Small intestine (tissue), 7 donors: ENCODE data around the gene CENPF. TPM values are rescaled to one million over a fixed set of nuclear protein-coding genes. Genes with fewer than 3 reads are reported as not detected.

Experiments
- DNase-seq, 2 donors: peaks; one replicate each; pipeline versions ENCODE4 v3.0.0 to v3.0.0-alpha.2; 2013
- FAIRE-seq: peaks from 2 replicates; lab custom pipeline; 2012; peaks lifted over from hg19 to GRCh38; lab: Jason Lieb, UNC
- H3K27ac ChIP-seq, 3 donors: one replicate each; pipeline ENCODE4 v1.5.1; 2013; ENCODE audit warnings: low read length in 2 of 3, mild to moderate bottlenecking in 2 of 3, control low read depth in 1 of 3, inconsistent platforms in 1 of 3, low read depth in 1 of 3, moderate library complexity in 1 of 3
- H3K27me3 ChIP-seq, 3 donors: one replicate each; pipeline ENCODE4 v1.6.1; 2013; ENCODE audit warnings: low read length in 3 of 3, inconsistent platforms in 1 of 3; ENCODE audit not compliant: control insufficient read depth in 3 of 3, insufficient read depth in 3 of 3
- H3K36me3 ChIP-seq, 3 donors: one replicate each; pipeline ENCODE4 v1.6.1; 2013; ENCODE audit warnings: low read length in 3 of 3, inconsistent platforms in 1 of 3, low read depth in 1 of 3, mild to moderate bottlenecking in 1 of 3, moderate library complexity in 1 of 3; ENCODE audit not compliant: control insufficient read depth in 3 of 3, insufficient read depth in 2 of 3
- H3K4me1 ChIP-seq, 3 donors: one replicate each; pipeline ENCODE4 v1.6.1; 2013; ENCODE audit warnings: low read length in 2 of 3, inconsistent platforms in 1 of 3, low read depth in 1 of 3, mild to moderate bottlenecking in 1 of 3, moderate library complexity in 1 of 3; ENCODE audit not compliant: control insufficient read depth in 3 of 3, insufficient read depth in 2 of 3
- H3K4me3 ChIP-seq, 3 donors: one replicate each; pipeline ENCODE4 v1.5.1; 2013; ENCODE audit warnings: low read length in 3 of 3, control low read depth in 1 of 3, inconsistent platforms in 1 of 3, low read depth in 1 of 3, mild to moderate bottlenecking in 1 of 3, moderate library complexity in 1 of 3
- H3K9me3 ChIP-seq, 2 donors: one replicate each; pipeline ENCODE4 v1.6.1; 2013; ENCODE audit warnings: low read depth in 1 of 2, low read length in 1 of 2; ENCODE audit not compliant: control insufficient read depth in 2 of 2, insufficient read depth in 1 of 2
- WGBS, 3 donors: extraction: QIAGEN DNeasy Blood & Tissue Kit; methylation state at CpG; one replicate each; pipeline ENCODE4 v1.1.7; 2013; 5-methylcytosine and 5-hydroxymethylcytosine counted together
- polyA plus RNA-seq, 4 donors: library from polyadenylated mRNA; stranded (reverse) in 3 of 4; unstranded in 1 of 4; fragments of 200-250 nt in 3 of 4; fragments of 120-200 nt in 1 of 4; gene quantifications; one replicate each; pipeline versions ENCODE4 v1.2.1 to v1.2.3, GENCODE V29; 2013
- donor health status: healthy with polysubstance abuse.
- donor health status: control.
- donor health status: control.
- donor health status: Bipolar disorder and iron deficiency.
- donor health status: healthy.

CENPF gene
- polyA plus RNA-seq, 4 donors: under 0.01 to 29.1 (median 14.4) TPM

DNA sequence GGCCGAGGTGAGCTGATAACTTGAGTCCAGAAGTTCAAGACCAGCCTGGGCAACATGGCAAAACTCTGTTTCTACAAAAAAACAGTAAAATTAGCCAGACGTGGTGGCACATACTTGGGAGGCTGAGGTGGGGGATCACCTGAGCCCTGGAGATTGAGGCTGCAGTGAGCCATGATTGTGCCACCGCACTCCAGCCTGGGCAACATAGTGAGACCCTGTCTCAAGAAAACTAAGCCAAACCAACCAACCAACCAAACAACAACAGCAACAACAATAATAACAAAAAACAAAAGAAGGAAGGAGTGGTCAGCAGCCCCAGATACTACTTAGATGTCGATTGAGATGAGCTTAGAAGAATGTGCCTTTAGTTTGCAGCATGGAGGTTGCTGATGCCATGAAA, 47.7 kb downstream of the CENPF start:
- no peak for FAIRE-seq
- Histone ChIP-seq H3K4me1 (no peaks in the 10 kb centered on the region), H3K27me3 (no peaks in the 10 kb centered on the region), H3K36me3 (peaks cover 0 to 10% (median 2%) of the 10 kb centered on the region in 3 donors), H3K27ac (no peak overlapping the region), H3K9me3 (no peaks in the 10 kb centered on the region), H3K4me3 (no peak overlapping the region)
- DNase-seq: no peak
- 94 to 99% (median 98%) methylated on average over 4 of the region's 4 CpGs for WGBS, 3 donors

DNA sequence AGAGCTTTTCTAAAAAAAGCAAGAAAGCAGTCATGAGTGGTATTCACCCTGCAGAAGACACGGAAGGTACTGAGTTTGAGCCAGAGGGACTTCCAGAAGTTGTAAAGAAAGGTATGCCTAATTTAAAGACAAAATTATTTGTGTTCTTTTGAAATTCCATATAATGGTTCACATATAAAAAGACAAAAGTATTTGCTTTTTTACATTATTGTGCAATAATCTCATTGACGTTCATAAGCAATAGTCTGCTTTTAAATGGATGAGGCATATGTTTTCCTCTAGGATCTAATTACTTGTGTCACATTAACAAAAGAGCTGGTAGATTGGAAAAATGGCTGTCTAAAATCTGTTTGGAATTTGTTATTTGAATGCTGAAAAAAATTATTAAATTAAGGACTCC, 54.3 kb downstream of the CENPF start:
- H3K9me3 ChIP-seq: no peaks in the 10 kb centered on the region
- peaks cover 0 to 8% (median 7%) of the 10 kb centered on the region in 3 donors for H3K36me3 ChIP-seq
- H3K4me1 ChIP-seq: no peaks in the 10 kb centered on the region
- no peak for FAIRE-seq
- 97 to 99% (median 99%) methylated on average over 2 of the region's 2 CpGs for whole genome bisulfite sequencing, 3 donors
- no peaks in the 10 kb centered on the region for H3K27me3 ChIP-seq
- H3K27ac ChIP-seq: no peak overlapping the region
- no peak overlapping the region for H3K4me3 ChIP-seq
- DNase-seq: no peak

DNA sequence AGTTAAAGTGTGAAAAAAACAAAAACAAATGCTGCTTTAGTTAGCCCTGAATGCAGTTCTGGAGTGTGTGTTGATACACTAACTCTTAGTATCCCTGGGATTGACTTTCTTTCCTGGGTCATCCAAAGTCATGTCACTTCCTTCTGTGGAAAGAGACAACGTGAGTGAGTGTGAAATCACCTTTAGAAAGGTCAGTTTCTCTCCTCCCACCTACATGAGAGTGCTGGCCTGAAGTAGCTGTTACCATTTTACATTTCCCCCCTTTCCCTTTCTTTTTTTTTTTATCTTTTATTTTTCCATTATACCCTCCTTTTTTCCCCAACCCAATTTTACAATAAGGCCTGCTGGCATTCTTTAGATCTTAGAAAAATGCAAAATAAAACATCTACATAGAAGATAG, 55.2 kb downstream of the CENPF start:
- no peak overlapping the region for H3K27ac ChIP-seq
- H3K4me1 ChIP-seq: no peaks in the 10 kb centered on the region
- 32 to 59% (median 53%) methylated on average over 1 of the region's 1 CpG for WGBS, 3 donors
- no peak overlapping the region for H3K4me3 ChIP-seq
- H3K27me3 ChIP-seq: no peaks in the 10 kb centered on the region
- no peaks in the 10 kb centered on the region for H3K9me3 ChIP-seq
- no peak for DNase-seq
- no peak for FAIRE-seq
- peaks cover 0 to 8% (median 7%) of the 10 kb centered on the region in 3 donors for H3K36me3 ChIP-seq

DNA sequence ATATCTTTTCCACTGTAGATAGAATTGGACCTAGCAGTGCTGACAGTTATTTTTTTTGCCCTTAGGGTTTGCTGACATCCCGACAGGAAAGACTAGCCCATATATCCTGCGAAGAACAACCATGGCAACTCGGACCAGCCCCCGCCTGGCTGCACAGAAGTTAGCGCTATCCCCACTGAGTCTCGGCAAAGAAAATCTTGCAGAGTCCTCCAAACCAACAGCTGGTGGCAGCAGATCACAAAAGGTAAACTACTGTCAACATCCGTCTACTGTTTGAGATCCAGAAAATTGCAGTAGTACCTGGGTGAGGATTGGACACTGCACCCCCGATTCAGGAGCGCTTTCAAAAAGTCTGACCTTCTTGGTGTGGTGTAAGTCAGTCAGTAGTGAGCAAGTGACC, 55.8 kb downstream of the CENPF start:
- Histone ChIP-seq H3K36me3 (peaks cover 2 to 11% (median 7%) of the 10 kb centered on the region in 3 donors), H3K27ac (no peak overlapping the region), H3K9me3 (no peaks in the 10 kb centered on the region), H3K4me1 (no peaks in the 10 kb centered on the region), H3K4me3 (no peak overlapping the region), H3K27me3 (no peaks in the 10 kb centered on the region)
- DNase-seq (peak; percentile 6 to 36), FAIRE-seq (no peak)
- 87 to 93% (median 93%) methylated on average over 9 of the region's 9 CpGs for WGBS, 3 donors

DNA sequence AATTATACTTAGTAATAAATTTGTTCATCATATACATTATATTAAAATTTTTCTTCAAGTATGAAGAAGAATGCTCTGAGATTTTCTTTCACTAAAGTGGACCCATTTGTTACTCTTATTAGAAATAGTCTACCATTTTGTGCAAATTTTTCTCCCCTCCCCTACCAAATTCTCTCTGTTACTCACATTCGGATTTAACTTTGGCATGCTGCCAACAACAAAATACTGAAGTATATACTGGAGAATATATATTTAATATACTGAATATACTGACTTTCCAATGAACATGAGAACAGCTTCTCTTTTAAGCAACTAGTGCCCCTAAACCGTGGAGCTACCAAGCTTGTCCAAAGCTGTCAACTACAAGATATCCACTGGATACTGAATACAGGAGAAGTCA, 57.2 kb downstream of the CENPF start:
- Histone ChIP-seq H3K27me3 (no peaks in the 10 kb centered on the region), H3K4me3 (no peak overlapping the region), H3K4me1 (no peaks in the 10 kb centered on the region), H3K9me3 (no peaks in the 10 kb centered on the region), H3K27ac (no peak overlapping the region), H3K36me3 (peaks cover 2 to 10% (median 7%) of the 10 kb centered on the region in 3 donors)
- WGBS, 3 donors: 90 to 94% (median 92%) methylated on average over 2 of the region's 2 CpGs
- no peak for FAIRE-seq
- no peak for DNase-seq

DNA sequence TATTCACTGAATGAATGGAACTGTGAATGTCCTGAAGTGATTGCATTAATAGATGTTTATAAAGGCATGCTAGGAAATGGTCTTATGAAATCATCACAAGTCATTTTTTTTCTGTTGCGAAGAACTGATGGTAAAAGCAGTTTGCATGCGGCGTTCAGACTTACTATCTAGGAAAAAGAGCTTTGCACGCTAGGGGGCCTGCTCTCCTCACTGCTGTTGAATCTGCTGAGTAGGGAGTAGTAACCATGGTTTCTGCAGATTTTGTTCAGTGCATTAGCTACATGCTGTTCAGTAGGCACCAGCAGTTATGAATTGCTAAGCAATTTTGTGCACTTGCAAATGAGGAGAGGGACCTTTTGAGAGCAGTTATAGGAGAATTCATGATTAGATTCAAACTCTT, 57.9 kb downstream of the CENPF start:
- FAIRE-seq (no peak), DNase-seq (peak in 1 of 2 donors; percentile 61)
- WGBS, 3 donors: 69 to 92% (median 90%) methylated on average over 4 of the region's 4 CpGs

DNA sequence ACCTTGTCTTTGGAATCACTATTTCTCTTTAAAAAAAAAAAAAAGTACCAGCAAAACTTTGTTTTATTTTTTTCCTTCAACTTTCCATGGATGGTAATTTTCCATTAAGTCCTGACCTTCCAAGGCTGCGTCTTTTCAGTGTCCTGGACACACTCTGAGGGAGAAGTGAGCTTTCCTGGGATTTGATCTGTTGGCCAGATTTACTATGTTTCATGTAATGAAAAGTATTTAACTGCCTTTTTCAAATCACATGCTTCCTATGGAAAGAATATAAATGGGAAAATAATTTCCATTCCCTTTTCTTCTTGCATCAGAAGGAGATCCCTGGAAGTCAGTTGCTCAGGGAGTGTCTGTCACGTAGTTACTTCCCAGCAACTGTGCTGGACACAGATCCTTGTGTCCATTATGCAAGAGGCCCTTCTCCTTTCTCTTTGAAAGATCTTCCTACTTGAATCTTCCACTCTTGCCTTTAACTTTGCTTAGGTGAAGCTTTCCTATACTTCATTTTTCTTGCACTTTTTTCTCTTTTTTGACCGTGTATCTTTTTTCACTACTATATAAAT, 59.3 kb downstream of the CENPF start:
- Histone ChIP-seq H3K27me3 (no peaks in the 10 kb centered on the region), H3K27ac (no peak overlapping the region), H3K4me3 (no peak overlapping the region), H3K36me3 (peaks cover 2 to 5% (median 3%) of the 10 kb centered on the region in 3 donors), H3K9me3 (no peaks in the 10 kb centered on the region), H3K4me1 (no peaks in the 10 kb centered on the region)
- FAIRE-seq (no peak), DNase-seq (no peak)
- 92 to 100% (median 98%) methylated on average over 3 of the region's 3 CpGs for WGBS, 3 donors

More for the DNA sequence above, 57.9 kb downstream of the CENPF start:
- no peaks in the 10 kb centered on the region for H3K27me3 ChIP-seq
- H3K27ac ChIP-seq: no peak overlapping the region
- peaks cover 2 to 5% (median 4%) of the 10 kb centered on the region in 3 donors for H3K36me3 ChIP-seq
- no peak overlapping the region for H3K4me3 ChIP-seq
- H3K4me1 ChIP-seq: no peaks in the 10 kb centered on the region
- H3K9me3 ChIP-seq: no peaks in the 10 kb centered on the region

DNA sequence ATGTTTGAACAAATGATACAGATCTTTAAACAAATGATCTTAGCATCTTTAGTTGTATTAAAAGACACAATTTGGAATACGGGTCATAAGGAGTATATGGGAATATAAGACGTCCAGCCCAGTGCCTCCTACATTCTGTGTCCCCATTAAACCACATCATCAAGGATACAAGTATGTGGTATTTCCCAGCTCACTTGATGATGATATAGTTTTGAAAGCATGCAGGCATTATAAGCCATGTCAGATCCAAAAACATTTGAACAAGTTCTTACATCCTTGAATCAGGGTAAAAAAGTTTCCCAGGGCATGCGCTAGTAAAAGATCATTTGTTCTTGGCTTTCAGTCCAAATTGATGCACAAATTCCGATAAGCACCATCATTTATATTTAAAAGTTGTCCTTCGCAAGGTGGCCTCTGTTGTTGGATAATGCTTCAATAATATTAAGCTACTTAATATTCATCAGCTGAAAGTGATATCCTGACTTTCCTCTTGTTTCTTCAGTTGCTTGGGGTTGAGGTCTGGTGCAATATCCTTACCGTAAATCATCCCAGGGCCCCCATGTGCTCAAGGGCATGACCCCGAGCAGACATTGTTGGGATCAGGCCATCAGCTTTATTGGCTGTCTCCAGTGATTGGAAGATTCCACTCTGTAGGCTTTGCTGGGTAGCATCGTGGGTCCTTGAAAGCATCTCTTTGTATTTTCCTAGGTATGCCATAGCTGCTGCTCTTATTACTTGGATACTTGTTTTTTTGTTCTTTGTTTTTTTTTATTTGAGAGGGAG, 61.8 kb downstream of the CENPF start:
- Histone ChIP-seq H3K36me3 (peaks cover 2 to 3% (median 3%) of the 10 kb centered on the region in 3 donors), H3K4me1 (no peaks in the 10 kb centered on the region), H3K9me3 (no peaks in the 10 kb centered on the region), H3K27me3 (no peaks in the 10 kb centered on the region), H3K27ac (no peak overlapping the region), H3K4me3 (no peak overlapping the region)
- FAIRE-seq (no peak), DNase-seq (no peak)
- WGBS, 3 donors: 95 to 97% (median 96%) methylated on average over 8 of the region's 8 CpGs
